ENCODE data around the gene MYCN.

GRCh38 chr2:15950088-15950952 is 10.0 kb downstream of the MYCN start:
- no peak for TF ChIP-seq YY1 (IDR thresholded peaks at IDR 0.05; ENCODE audit: low read depth)
- TF ChIP-seq CREB1 (IDR thresholded peaks at IDR 0.05; ENCODE audit: low read depth): no peak
- TF ChIP-seq REST (IDR thresholded peaks at IDR 0.05; ENCODE audit: low read depth): no peak
- TF ChIP-seq USF1 (IDR thresholded peaks at IDR 0.05): no peak
- TF ChIP-seq CEBPB (IDR thresholded peaks at IDR 0.05): no peak
- no peak for TF ChIP-seq ZBTB7A (IDR thresholded peaks at IDR 0.05; ENCODE audit: low read depth)
- TF ChIP-seq MAX (IDR thresholded peaks at IDR 0.05): no peak
- no peak for TF ChIP-seq NFIC (IDR thresholded peaks at IDR 0.05)

All from Ishikawa (cell line).